Hepatocyte (in vitro differentiated cells): Measurements from ENCODE around the gene ZNF888. TPM values are rescaled to one million over a fixed set of nuclear protein-coding genes. Genes with fewer than 3 reads are reported as not detected.

Experiments
- polyA plus RNA-seq: library from polyadenylated mRNA; unstranded; fragments of >200 nt; fragmentation: Nextera tagmentation; extraction: Ambion mirVana; gene quantifications from 2 replicates; pipeline ENCODE4 v1.2.1, GENCODE V29; 2016
- small RNA-seq: library from RNA; depleted of rRNA; stranded (forward); fragments of <200 nt; gene quantifications from one replicate; pipeline ENCODE3, GENCODE V24; 2014
- total RNA-seq: library from RNA; depleted of rRNA; stranded (reverse); fragments of >200 nt; gene quantifications from 2 replicates; pipeline ENCODE4 v1.2.3, GENCODE V29; 2014

Gene ZNF888
- total and polyA plus RNA-seq, 2 experiments from 2014 or later, result 4.8 to 9.3 TPM

Small RNA genes within 50 kb of the gene (small RNA-seq; reads per million reads assigned to genes)
- gene ZNF320, result 0.31 reads per million, percentile 8 among the genes with 10 or more reads in this experiment

Other genes with a start within 250 kb of the ZNF888 start
- gene ZNF611, start 188.4 kb downstream of the ZNF888 start, total RNA-seq, result 11.9 and 21.3 TPM in 2 replicates
- 10.8 and 15.4 TPM in 2 replicates for gene ZNF611, start 188.4 kb downstream of the ZNF888 start, polyA plus RNA-seq
- gene ZNF600, start 136.6 kb downstream of the ZNF888 start, total RNA-seq, result 7.7 and 12.5 TPM in 2 replicates
- 14.6 and 16.9 TPM in 2 replicates for gene ZNF600, start 136.6 kb downstream of the ZNF888 start, polyA plus RNA-seq
- 19.3 and 22.4 TPM in 2 replicates for gene ZNF28, start 101.8 kb downstream of the ZNF888 start, total RNA-seq
- gene ZNF28, start 101.8 kb downstream of the ZNF888 start, polyA plus RNA-seq, result 13.3 and 17.4 TPM in 2 replicates
- 37.2 and 43.6 TPM in 2 replicates for gene ZNF468, start 65.8 kb downstream of the ZNF888 start, total RNA-seq
- 14.0 and 19.9 TPM in 2 replicates for gene ZNF468, start 65.8 kb downstream of the ZNF888 start, polyA plus RNA-seq
- gene ZNF320, start 25.8 kb downstream of the ZNF888 start, total RNA-seq, result 18.3 and 35.0 TPM in 2 replicates
- 5.6 and 15.2 TPM in 2 replicates for gene ZNF320, start 25.8 kb downstream of the ZNF888 start, polyA plus RNA-seq
- gene ZNF816, start 39.5 kb upstream of the ZNF888 start, total RNA-seq, result 10.7 and 18.5 TPM in 2 replicates
- gene ZNF816, start 39.5 kb upstream of the ZNF888 start, polyA plus RNA-seq, result 5.1 and 6.3 TPM in 2 replicates
- 0.36 TPM in 1 of 2 replicates, not detected in the other for gene ERVV-1, start 90.5 kb upstream of the ZNF888 start, total RNA-seq
- gene ERVV-1, start 90.5 kb upstream of the ZNF888 start, polyA plus RNA-seq, result 0.19 and 0.62 TPM in 2 replicates
- gene ERVV-2, start 121.3 kb upstream of the ZNF888 start, total RNA-seq, result 2.5 and 4.5 TPM in 2 replicates
- gene ERVV-2, start 121.3 kb upstream of the ZNF888 start, polyA plus RNA-seq, result 2.5 and 4.1 TPM in 2 replicates
- gene ZNF160, start 180.0 kb upstream of the ZNF888 start, total RNA-seq, result 52.5 and 53.1 TPM in 2 replicates
- 23.5 and 28.0 TPM in 2 replicates for gene ZNF160, start 180.0 kb upstream of the ZNF888 start, polyA plus RNA-seq
- gene ZNF415, start 209.5 kb upstream of the ZNF888 start, total RNA-seq, result 14.6 and 24.1 TPM in 2 replicates
- 7.4 and 15.2 TPM in 2 replicates for gene ZNF415, start 209.5 kb upstream of the ZNF888 start, polyA plus RNA-seq
- gene ZNF347, start 235.6 kb upstream of the ZNF888 start, total RNA-seq, result 8.3 and 9.2 TPM in 2 replicates
- gene ZNF347, start 235.6 kb upstream of the ZNF888 start, polyA plus RNA-seq, result 3.8 and 7.1 TPM in 2 replicates